HCT116 (cell line): ENCODE results near the gene ETV5.

Source experiments
- EGR1 ChIP-seq: IDR thresholded peaks from 2 replicates; pipeline ENCODE4 v1.6.1; 2012; ENCODE audit warnings: low read depth
- ELF1 ChIP-seq: IDR thresholded peaks from 2 replicates; pipeline ENCODE4 v1.6.1; 2012; ENCODE audit warnings: low read depth, borderline replicate concordance
- EZH2 ChIP-seq: fragments of 200-600 bp; sonication (generic); IDR thresholded peaks from 2 replicates; pipeline ENCODE4 v1.6.1; 2017; ENCODE audit warnings: antibody characterized with exemption, mixed run types
- JUND ChIP-seq: IDR thresholded peaks from 2 replicates; pipeline ENCODE4 v1.6.1; 2012
- POLR2A ChIP-seq: IDR thresholded peaks from 2 replicates; pipeline ENCODE4 v1.7.0; 2011; ENCODE audit warnings: borderline replicate concordance; ENCODE audit not compliant: insufficient read depth, insufficient read length; ENCODE audit errors: extremely low read depth
- POLR2AphosphoS5 ChIP-seq: IDR thresholded peaks from 2 replicates; pipeline ENCODE4 v1.6.1; 2011; ENCODE audit warnings: mild to moderate bottlenecking, low read depth, low read length, moderate library complexity
- RAD21 ChIP-seq: IDR thresholded peaks from 2 replicates; pipeline ENCODE4 v1.6.1; 2012; ENCODE audit warnings: low read depth, mild to moderate bottlenecking
- SIN3A ChIP-seq: IDR thresholded peaks from 2 replicates; pipeline ENCODE4 v1.6.1; 2012; ENCODE audit warnings: low read depth
- SRF ChIP-seq: IDR thresholded peaks from 2 replicates; pipeline ENCODE4 v1.6.1; 2012; ENCODE audit warnings: low read depth
- TCF7L2 ChIP-seq: IDR thresholded peaks from 2 replicates; pipeline ENCODE4 v1.7.0; 2011; ENCODE audit warnings: borderline replicate concordance, inconsistent platforms; ENCODE audit not compliant: insufficient read depth, insufficient read length; ENCODE audit errors: extremely low read depth
- YY1 ChIP-seq: IDR thresholded peaks from 2 replicates; pipeline ENCODE4 v1.6.1; 2011; ENCODE audit warnings: low read length, low read depth, moderate library complexity, mild to moderate bottlenecking; ENCODE audit not compliant: insufficient replicate concordance; ENCODE audit errors: extremely low read depth
- TF ChIP-seq, protein P1 (sequence below), 3 experiments: fragments of 200-600 bp in 1 of 3; sonication (generic) in 1 of 3; IDR thresholded peaks in 2 of 3; conservative IDR thresholded peaks in 1 of 3; 2 replicates each; pipeline ENCODE4 v1.5.1; 2012 to 2017; ENCODE audit warnings: low read depth in 2 of 3, low read length in 2 of 3, antibody characterized with exemption in 1 of 3, borderline replicate concordance in 1 of 3, control low read depth in 1 of 3, mild to moderate bottlenecking in 1 of 3, mixed read lengths in 1 of 3, mixed run types in 1 of 3, moderate library complexity in 1 of 3; ENCODE audit not compliant: insufficient read depth in 1 of 3
- TF ChIP-seq, protein P2 (sequence below): IDR thresholded peaks from 2 replicates; pipeline ENCODE4 v1.6.1; 2012
- TF ChIP-seq, protein P3 (sequence below): IDR thresholded peaks from 2 replicates; pipeline ENCODE4 v1.6.1; 2012

DNA sequence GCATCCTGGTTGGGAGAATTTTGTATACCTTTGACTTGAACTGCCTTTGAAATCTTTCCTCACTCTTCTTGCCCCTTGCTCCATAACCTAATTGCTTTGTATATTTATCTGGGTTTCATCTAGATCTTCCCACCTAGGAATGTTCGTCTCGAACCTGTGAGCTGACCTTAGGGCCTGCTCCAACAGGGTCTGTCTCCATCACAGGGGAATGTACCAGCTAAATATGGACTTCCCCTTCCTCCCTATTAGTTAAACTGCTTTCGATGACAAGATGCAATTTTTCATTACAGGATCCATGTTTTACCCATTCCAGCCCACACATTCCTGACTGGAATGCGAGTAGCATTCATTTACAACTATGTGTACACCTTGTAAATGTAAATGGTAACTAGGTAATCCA, 10.6 kb upstream of the ETV5 start:
- TF ChIP-seq, protein P1, sequence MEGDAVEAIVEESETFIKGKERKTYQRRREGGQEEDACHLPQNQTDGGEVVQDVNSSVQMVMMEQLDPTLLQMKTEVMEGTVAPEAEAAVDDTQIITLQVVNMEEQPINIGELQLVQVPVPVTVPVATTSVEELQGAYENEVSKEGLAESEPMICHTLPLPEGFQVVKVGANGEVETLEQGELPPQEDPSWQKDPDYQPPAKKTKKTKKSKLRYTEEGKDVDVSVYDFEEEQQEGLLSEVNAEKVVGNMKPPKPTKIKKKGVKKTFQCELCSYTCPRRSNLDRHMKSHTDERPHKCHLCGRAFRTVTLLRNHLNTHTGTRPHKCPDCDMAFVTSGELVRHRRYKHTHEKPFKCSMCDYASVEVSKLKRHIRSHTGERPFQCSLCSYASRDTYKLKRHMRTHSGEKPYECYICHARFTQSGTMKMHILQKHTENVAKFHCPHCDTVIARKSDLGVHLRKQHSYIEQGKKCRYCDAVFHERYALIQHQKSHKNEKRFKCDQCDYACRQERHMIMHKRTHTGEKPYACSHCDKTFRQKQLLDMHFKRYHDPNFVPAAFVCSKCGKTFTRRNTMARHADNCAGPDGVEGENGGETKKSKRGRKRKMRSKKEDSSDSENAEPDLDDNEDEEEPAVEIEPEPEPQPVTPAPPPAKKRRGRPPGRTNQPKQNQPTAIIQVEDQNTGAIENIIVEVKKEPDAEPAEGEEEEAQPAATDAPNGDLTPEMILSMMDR (IDR thresholded peaks at IDR 0.05 in 2 of 3, conservative IDR thresholded peaks at IDR 0.05 in 1 of 3; ENCODE audit: borderline replicate concordance in 1 of 3, insufficient read depth in 1 of 3, low read depth in 2 of 3, low read length in 2 of 3) = no peak
- TF ChIP-seq JUND (no peak), EZH2 (no peak), EGR1 (no peak), POLR2A (no peak), TCF7L2 (no peak), RAD21 (no peak), SIN3A (no peak), POLR2AphosphoS5 (no peak), ELF1 (no peak), SRF (no peak), YY1 (no peak)
- TF ChIP-seq, protein P2, sequence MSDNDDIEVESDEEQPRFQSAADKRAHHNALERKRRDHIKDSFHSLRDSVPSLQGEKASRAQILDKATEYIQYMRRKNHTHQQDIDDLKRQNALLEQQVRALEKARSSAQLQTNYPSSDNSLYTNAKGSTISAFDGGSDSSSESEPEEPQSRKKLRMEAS = no peak
- TF ChIP-seq, protein P3, sequence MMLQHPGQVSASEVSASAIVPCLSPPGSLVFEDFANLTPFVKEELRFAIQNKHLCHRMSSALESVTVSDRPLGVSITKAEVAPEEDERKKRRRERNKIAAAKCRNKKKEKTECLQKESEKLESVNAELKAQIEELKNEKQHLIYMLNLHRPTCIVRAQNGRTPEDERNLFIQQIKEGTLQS = no peak
